ENCODE data around the gene TRAPPC2L. TPM values are rescaled to one million over a fixed set of nuclear protein-coding genes. Genes with fewer than 3 reads are reported as not detected.

Gene TRAPPC2L
- total RNA-seq, 1 donor from 2014 or later: 59.1 TPM

DNA sequence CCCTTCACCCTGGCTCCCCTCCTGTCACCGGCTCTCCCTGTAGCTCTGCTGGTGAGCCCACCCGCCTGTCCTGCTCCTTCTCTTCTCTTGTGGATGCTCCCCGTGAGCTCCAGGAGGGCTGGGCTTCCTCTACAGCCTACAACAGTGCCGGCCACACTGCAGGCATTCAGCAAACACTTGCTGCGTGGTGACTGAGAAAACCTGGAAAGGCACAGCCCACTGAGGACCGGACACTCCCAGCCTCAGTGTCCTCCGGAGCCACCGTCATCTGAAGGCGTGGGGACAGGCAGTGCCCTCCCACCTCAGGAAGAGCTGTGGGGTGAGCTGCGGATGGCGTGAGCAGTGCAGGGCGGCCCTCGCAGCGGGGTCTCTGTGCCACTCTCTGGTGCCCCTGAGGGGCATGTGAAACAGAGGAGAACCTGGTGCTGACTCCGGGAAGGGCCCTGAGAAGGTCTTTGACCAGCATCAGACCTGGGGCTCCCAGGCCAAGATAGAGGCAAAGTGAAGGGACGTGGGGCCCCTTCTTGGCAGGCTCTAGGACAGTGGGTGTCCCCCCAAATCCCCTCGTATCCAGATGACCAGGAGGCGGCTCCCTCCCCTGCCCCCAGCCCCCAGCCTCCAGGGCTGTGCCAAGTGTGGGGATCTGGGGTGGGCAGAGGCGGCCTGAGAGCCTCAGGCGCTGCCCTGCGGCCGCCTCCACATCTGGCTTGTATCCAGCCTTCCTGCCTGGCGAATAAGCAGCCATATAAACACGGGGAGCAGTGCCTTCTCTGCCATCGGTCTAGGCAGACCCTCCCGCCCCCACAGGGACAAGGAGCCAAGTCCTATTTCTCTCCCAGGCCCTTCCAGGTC, 53.6 kb downstream of the TRAPPC2L start:
- H3K9me3 ChIP-seq (ENCODE audit: insufficient read depth, low read depth, low read length): no peaks in the 10 kb centered on the region
- H3K79me2 ChIP-seq (ENCODE audit: insufficient read depth, low read length): no peaks in the 10 kb centered on the region
- Mint-ChIP-seq H3K9me3 (ENCODE audit: unreplicated experiment) (peaks cover 3% of the 10 kb centered on the region), H3K27me3 (ENCODE audit: low read depth, unreplicated experiment) (peaks cover 22% of the 10 kb centered on the region), H3K4me1 (ENCODE audit: low read depth, unreplicated experiment) (peaks cover 6% of the 10 kb centered on the region), H3K36me3 (ENCODE audit: low read depth, unreplicated experiment) (no peaks in the 10 kb centered on the region), H3K4me3 (ENCODE audit: unreplicated experiment) (peak overlapping the region; percentile 57), H3K27ac (ENCODE audit: unreplicated experiment) (no peak overlapping the region)
- DNase-seq (ENCODE audit: low read depth) (peak; percentile 5), FAIRE-seq (no peak)
- no peaks in the 10 kb centered on the region for H4K20me1 ChIP-seq (ENCODE audit: insufficient read depth, low read length)
- no peaks in the 10 kb centered on the region for H3K27me3 ChIP-seq (ENCODE audit: insufficient read depth, low read length)
- H3K9ac ChIP-seq (ENCODE audit: low read length): no peak overlapping the region
- H3K4me3 ChIP-seq (ENCODE audit: insufficient read depth, low read depth, low read length): no peak overlapping the region
- no peak overlapping the region for H3K27ac ChIP-seq (ENCODE audit: low read depth, low read length)
- no peak overlapping the region for H3K4me2 ChIP-seq (ENCODE audit: low read length)
- H3K4me1 ChIP-seq (ENCODE audit: insufficient read depth, low read length): peaks cover 6% of the 10 kb centered on the region
- H3K36me3 ChIP-seq (ENCODE audit: insufficient read depth, low read length): no peaks in the 10 kb centered on the region
- no peak for TF ChIP-seq EZH2 (IDR thresholded peaks at IDR 0.05; ENCODE audit: insufficient read depth, low read length)
- no peak for TF ChIP-seq CTCF (IDR thresholded peaks at IDR 0.05; ENCODE audit: insufficient read depth, low read depth, low read length)
- no peak overlapping the region for H2AFZ ChIP-seq (ENCODE audit: low read depth, low read length)

GRCh38 chr16:88911136-88911945, 54.4 kb downstream of the TRAPPC2L start:
- H3K9me3 Mint-ChIP-seq (ENCODE audit: unreplicated experiment): peaks cover 3% of the 10 kb centered on the region
- H3K36me3 Mint-ChIP-seq (ENCODE audit: low read depth, unreplicated experiment): no peaks in the 10 kb centered on the region
- FAIRE-seq (no peak), DNase-seq (ENCODE audit: low read depth) (no peak)
- Histone ChIP-seq H2AFZ (ENCODE audit: low read depth, low read length) (no peak overlapping the region), H3K4me2 (ENCODE audit: low read length) (no peak overlapping the region), H3K4me1 (ENCODE audit: insufficient read depth, low read length) (peaks cover 6% of the 10 kb centered on the region), H3K9me3 (ENCODE audit: insufficient read depth, low read depth, low read length) (no peaks in the 10 kb centered on the region), H3K27me3 (ENCODE audit: insufficient read depth, low read length) (no peaks in the 10 kb centered on the region), H3K36me3 (ENCODE audit: insufficient read depth, low read length) (no peaks in the 10 kb centered on the region), H3K27ac (ENCODE audit: low read depth, low read length) (no peak overlapping the region), H3K79me2 (ENCODE audit: insufficient read depth, low read length) (no peaks in the 10 kb centered on the region), H3K4me3 (ENCODE audit: insufficient read depth, low read depth, low read length) (no peak overlapping the region), H3K9ac (ENCODE audit: low read length) (no peak overlapping the region), H4K20me1 (ENCODE audit: insufficient read depth, low read length) (no peaks in the 10 kb centered on the region)
- H3K4me3 Mint-ChIP-seq (ENCODE audit: unreplicated experiment): no peak overlapping the region
- no peak overlapping the region for H3K27ac Mint-ChIP-seq (ENCODE audit: unreplicated experiment)
- peaks cover 25% of the 10 kb centered on the region for H3K27me3 Mint-ChIP-seq (ENCODE audit: low read depth, unreplicated experiment)
- TF ChIP-seq EZH2 (IDR thresholded peaks at IDR 0.05; ENCODE audit: insufficient read depth, low read length) (no peak), CTCF (IDR thresholded peaks at IDR 0.05; ENCODE audit: insufficient read depth, low read depth, low read length) (no peak)
- H3K4me1 Mint-ChIP-seq (ENCODE audit: low read depth, unreplicated experiment): peaks cover 3% of the 10 kb centered on the region
